Colon (tissue), 2 donors: ENCODE data around the gene CCDC78.

Experiments
- FAIRE-seq: peaks from 2 replicates; lab custom pipeline; 2012; peaks lifted over from hg19 to GRCh38; lab: Jason Lieb, UNC
- donor health status: control.
- donor health status: control.

Gene CCDC78

DNA sequence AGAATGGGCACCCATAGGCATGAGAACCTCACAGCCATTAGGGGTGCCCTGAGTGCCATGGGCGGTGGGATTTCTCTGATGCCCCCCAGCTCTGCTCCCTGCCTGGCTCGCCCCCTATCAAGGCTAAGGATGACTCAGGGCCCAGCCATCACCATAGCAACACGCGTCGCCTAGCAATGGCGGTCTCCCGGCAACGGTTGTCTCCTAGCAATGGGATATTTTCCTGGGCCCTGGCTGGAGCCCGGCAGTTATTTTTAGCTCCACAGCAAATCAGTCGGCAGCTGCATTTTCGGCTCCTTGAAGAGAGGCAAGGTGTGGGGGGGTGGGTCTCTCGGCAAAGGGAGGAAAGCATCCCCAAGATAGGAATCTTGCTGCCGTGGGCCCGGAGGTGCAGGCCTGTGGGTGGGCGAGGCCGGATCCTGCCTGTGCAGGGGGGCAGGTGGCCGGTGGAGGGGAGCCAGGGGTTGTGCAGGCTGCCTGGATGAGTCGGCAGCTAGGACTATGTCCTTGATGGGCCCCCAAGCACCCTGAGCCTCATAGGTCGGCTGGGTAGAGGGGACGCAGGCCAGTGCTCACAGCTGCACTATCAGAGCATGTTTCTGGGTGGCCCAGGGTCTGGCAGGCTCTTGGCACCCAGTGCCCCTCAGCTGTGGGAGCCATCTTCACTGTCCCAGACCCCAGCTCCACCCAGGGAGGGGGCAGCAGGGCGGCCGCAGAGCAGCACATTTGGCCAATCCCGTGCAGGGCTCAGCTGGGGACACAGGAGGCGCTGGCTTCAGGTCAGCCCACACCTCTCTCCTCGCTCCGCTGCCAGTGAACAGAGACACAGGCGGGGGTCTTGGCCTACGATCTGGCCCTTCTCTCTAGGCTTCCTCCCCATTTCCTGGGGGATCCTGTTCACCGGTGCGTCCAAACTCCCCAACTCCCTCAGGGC, 16.4 kb downstream of the CCDC78 start:
- FAIRE-seq, result no peak

GRCh38 chr16:708959-709358, 17.3 kb downstream of the CCDC78 start:
- no peak for FAIRE-seq

DNA sequence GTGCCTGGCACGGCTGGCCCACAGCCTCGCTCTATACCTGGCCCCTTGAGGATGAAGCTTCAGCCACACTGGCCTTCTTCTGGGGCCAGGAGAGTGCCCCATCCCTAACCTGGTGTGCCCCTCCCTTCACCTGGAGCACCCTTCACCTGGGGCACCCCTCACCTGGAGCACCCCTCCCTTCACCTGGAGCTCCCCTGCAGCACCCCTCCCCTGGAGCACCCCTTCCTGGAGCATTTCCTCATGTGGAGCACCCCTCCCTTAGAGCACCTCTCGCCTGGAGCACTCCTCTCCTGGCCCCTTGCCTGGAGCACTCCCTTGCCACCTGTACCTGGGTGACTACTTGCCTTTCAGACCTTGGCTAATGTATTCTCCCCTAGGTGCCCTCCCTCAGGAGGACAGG, 18.2 kb downstream of the CCDC78 start:
- no peak for FAIRE-seq

DNA sequence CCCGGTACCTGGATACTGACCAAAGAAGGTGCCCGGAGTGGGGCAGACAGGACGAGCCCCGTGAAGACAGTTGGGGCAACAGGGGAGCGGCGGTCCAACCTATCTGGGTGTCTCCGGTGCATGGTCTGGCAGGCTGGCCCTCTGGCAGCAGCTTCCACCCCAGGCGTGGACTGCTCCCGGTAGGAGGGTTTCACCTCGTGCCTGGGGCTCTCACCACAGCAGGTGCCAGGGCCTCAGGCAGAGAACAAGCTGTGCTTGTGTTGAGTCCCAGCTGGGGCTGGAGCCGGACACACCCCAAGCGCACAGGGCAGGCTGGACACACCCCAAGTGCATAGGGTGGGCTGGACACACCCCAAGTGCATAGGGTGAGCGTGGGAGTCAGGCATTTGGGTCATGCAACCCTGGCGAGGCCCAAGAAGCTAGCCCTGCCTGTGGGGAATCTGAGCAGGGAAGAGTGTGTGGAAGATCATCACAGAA, 19.1 kb downstream of the CCDC78 start:
- no peak for FAIRE-seq

DNA sequence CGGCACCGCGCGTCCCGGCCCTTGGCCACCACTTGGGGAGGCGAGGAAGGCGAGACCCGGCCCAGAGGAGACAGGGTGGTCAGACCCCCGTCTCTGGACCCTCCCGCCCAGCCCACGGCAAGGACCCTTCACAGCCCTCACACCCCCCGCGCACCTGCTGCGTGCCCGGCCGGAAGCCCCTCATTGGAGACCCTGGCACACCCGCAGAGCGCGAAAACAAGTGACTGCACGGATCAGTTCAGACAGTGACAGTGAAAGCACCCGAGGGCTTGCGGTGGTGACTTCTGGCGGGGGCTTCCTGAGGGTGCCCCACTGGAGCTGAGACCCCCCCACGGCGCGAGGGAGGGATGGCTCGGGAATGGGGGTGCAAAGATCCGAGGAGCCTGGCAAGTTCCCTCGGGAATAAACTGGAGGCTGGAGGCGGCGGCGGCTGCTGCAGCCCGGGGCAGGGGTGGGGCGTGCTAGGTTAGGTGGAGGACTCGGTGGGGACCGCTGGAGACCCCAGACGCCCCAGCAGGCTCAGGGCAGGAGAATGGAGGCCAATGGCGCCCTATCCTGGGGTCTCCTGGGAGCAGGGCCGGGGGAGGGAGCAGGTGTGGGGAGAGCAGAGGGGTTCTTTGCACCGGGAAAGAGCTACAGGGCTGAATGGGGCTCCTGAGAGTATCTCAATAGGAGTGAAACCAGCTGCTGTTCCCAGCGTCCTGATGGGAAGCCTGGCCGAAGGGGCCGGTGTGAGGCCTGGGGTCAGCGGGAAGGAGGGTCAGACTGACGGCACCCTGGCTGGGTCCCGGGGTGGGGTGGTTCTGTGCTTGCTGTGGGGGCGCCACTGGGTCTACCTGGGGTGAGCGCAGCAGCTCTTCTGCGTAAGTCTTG, 19.8 kb downstream of the CCDC78 start:
- FAIRE-seq, result no peak

DNA sequence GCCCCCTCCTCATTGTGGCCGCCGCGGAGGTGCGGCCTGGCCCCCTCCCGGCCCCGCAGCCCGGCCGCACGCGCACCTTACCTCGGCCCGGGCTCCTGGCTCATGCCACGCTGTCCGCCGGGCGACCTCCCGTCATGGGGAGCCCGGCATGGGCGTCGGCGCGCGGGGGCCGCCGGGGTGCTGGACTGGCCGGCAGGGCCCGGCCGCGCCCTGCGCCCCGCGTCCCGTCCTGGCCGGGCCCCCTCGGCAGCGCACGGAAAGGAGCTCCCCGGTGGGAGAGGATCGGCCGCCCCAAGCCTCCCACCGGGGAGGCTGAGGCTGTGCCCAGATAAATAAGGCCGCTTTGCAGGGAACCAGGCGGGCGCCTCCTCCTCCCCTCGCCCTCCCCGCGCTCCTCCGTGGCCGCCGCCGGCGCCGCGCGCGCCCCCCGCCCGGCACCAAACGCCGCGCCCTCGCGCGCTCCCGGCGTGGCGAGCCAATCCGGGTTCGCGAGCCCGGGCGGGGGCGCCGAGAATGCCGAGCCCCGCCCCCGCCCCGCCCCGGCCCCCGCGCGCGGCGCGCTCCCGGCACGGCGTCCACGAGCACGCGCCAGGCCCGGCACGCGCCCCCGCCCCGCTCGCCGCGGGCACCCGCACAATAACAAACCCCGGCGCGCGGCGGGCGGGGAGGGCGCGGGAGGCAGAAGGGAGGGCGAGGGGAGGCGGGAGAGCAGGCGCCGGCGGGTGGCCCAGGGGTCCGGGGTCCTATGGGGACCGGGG, 20.6 kb downstream of the CCDC78 start, which contains the start of gene FBXL16:
Gene FBXL16, minus strand, starts transcription at position 371 of the 758 bp plus-strand sequence. CDS start 8,396 bp downstream, outside the sequence.
- no peak for FAIRE-seq

DNA sequence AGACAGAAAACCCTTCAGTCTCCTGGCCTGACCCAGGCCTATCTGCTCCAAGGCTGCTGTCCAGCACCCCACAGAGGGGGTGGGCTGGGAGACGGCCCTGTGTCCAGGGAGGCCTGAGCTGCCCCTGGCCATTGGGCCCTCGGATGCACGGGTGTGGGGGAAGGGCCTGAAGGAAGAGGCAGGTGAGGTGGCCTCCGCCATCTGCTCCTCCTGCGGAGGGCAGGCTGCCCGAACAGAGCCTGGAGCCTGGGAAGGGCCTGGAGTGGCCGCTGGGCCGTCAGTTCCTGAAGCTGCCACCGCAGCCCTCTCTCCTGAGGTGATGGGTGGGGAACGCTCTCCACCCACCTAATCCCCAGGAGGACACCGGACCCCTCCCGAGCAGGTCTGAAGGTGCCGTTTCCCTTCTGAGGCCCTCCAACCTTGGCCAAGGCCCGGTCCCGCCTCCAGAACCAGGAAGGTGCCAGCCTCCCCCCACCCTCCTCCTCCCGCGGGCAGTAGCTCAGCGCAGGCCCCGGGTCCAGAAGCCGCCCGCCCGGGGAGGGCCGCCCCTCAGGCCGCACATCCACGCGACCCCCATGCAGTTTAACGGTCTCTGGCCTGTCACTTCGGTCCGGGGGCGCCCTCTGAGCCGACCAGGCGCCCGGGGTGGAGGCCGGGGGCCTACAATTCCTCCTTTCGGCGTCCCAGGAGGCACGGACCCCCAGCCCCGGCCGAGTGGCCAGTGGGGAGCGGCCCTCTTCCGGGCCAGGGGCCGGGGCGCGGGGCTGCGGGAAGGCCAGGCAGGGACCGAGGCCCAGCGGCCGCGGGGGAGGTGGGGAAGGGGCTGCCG, 21.5 kb downstream of the CCDC78 start:
- FAIRE-seq, result no peak

DNA sequence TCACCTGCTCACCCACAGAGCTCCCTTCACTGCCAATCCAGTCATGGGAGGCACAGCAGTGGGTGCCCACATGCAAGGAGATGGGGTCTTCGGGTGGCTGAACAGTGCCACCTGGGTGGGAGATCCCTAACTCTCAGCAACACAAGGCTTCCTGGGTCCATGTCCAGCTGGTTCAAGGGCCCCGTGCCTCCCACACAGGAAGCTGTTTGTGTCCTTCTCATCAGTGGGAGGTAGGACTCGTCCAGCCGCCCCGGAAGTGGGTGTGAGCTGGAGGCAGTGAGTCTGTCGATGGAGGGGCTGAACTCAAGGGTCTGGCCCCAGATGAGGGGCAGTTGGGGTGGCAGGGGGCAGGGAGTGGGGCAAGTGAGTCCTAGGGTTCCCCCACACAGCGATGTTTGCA, 22.2 kb downstream of the CCDC78 start:
- no peak for FAIRE-seq

GRCh38 chr16:703406-703805, 22.8 kb downstream of the CCDC78 start:
- FAIRE-seq, result no peak

DNA sequence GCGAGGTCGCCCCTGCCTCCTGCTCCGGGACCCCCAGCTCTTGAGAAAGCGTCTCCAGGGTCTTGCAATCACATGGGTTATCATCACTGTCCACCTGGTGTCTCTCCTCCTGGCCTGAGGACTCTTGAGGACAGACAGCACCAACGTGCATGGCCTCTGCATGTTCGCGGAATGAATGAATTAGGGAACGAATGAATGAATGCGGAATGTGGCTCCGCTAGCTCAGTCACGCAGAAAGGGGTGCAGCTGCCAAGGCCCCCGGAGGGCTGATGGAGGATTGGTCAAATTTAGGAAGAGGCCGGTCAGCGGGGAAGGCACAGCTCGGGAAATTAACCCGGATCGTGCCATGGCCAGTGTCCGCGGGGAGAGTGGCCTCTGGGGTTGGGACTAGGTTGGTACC, 23.9 kb downstream of the CCDC78 start:
- no peak for FAIRE-seq

GRCh38 chr16:700684-701584, 25.3 kb downstream of the CCDC78 start:
- no peak for FAIRE-seq

DNA sequence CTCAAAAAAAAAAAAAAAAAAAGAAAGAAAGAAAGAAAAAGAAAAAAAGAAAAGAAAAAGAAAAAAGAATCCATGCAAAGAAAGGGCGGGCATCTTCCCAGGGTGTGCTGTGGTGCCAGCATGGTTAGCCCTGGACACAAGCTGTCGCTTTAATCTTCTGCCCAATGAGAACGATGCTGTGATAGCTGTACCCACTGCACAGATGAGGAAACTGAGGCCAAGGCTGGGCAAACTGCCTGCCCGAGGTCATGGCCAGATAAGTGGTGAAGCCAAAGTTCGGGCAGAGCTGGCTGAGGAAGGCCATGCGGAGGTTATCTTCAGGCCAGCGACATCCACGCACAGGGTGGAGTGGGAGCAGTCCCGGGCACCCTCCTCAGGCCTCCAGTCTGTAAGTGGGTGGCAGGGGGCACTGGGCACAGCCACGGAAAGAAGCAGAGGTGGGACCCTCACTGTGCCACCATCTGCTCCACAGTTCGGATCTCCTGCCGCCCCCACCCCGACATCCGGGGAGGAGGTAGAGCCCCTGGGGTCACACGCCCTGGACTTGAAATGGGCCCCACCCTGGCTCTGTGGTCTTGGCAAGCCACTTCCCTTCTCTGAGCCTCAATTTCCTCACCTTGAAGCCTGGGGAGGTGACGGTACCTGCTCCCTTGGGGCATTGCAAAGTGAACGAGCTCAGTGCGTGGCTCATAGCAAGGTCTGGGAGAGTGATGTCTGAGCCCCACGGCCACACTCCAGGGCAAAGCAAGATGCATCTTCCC, 27.2 kb downstream of the CCDC78 start:
- no peak for FAIRE-seq

GRCh38 chr16:695355-696089, 30.7 kb downstream of the CCDC78 start:
- no peak for FAIRE-seq

GRCh38 chr16:694863-695354, 31.3 kb downstream of the CCDC78 start:
- no peak for FAIRE-seq

GRCh38 chr16:694187-694862, 31.9 kb downstream of the CCDC78 start:
- FAIRE-seq, result no peak

DNA sequence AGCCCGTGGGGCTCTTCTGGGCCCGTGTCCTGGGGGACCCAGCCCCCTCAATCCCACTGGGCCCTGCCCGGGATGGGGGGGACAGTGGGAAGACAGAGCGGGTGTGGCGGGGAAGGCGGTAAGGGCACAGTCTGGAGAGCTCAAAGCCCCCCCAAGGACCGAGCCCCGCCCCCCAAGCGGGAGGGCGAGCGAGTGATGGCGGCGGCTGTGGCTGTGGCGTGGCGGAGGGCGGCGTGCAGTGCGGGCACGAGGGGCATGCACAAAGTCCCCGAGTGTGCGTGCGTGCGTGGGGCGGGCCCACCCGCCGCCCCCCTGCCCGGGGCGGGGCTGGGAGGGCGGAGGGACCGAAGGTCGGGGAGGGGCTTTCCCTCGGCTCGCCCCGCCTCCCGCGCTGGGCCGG, 32.5 kb downstream of the CCDC78 start:
- FAIRE-seq, result no peak

DNA sequence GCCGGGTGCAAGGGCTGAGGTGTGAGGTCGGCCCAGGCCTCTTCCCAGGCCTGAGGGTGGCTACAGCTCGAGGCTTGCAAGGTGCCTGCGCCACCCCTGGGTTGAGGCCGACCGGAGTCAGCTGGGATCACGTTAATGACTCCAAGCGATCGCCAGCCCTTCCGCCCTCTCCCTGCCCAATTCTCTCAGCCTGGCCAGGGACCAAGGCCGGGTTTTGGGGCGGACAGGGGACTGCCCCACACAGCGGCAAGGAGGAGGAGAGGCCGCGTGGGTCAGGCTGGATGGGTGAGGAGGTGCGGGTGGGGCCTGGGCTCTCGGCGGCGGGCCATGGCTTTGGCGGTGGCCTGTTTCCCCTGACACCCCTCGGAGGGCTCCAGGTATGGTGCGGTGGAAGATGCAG, 32.9 kb downstream of the CCDC78 start:
- FAIRE-seq, result no peak
